ENCODE results near the gene ESPL1. TPM values are rescaled to one million over a fixed set of nuclear protein-coding genes. Genes with fewer than 3 reads are reported as not detected.

Gene ESPL1
- total RNA-seq, 4 donors from 2014 or later: 0.13 to 2.3 (median 0.64) TPM

DNA sequence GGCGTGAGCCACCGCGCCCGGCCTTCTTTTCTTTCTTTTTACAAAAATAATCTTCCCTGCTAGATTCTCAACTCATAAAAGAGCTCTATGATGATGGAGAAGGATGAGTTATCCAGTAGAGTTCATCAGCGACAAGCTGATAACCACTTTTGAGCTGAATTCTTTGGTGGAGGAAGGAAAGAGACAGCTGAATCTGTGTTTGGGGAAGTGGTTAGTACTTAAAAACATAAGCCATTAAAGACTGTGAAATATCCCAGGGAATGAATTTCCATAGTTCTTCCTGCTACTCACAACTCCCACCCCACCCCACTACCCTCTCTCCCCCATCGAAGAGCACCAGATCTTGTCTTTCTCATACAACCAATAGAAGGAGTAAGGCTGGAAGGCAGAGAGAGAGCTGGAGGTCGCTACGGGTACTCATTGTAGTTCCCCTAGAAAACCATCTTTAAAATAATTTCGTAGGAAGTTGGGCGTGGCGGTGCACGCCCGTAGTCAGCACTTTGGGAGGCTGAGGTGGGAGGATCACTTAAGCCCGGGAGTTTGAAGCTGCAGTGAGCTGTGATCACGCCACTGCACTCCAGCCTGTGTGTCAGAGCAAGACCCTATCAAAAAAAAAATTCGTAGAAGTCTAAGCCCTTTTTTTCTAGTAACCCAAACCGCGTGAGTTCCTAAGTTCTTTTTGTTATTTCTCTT lies 647 bp upstream of the ESPL1 start:
- H3K36me3 ChIP-seq: no peaks in the 10 kb centered on the region
- peak overlapping the region in 3 of 4 donors; percentile 7 to 66 (median 36) for H3K27ac ChIP-seq
- peak overlapping the region; percentile 50 to 65 for H3K4me3 ChIP-seq
- 26 to 44% methylated on average over 10 to 17 of the region's 18 CpGs for WGBS, 2 donors (ENCODE audit: low coverage in 1 of 2)
- peak; percentile 14 for ATAC-seq
- no peaks in the 10 kb centered on the region for H3K9me3 ChIP-seq
- TF ChIP-seq, protein P1, sequence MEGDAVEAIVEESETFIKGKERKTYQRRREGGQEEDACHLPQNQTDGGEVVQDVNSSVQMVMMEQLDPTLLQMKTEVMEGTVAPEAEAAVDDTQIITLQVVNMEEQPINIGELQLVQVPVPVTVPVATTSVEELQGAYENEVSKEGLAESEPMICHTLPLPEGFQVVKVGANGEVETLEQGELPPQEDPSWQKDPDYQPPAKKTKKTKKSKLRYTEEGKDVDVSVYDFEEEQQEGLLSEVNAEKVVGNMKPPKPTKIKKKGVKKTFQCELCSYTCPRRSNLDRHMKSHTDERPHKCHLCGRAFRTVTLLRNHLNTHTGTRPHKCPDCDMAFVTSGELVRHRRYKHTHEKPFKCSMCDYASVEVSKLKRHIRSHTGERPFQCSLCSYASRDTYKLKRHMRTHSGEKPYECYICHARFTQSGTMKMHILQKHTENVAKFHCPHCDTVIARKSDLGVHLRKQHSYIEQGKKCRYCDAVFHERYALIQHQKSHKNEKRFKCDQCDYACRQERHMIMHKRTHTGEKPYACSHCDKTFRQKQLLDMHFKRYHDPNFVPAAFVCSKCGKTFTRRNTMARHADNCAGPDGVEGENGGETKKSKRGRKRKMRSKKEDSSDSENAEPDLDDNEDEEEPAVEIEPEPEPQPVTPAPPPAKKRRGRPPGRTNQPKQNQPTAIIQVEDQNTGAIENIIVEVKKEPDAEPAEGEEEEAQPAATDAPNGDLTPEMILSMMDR (IDR thresholded peaks at IDR 0.05): no peak
- TF ChIP-seq EP300 (IDR thresholded peaks at IDR 0.05): no peak
- TF ChIP-seq POLR2A (IDR thresholded peaks at IDR 0.05): no peak
- TF ChIP-seq POLR2AphosphoS5 (IDR thresholded peaks at IDR 0.05): no peak
- H3K27me3 ChIP-seq: no peaks in the 10 kb centered on the region
- peaks cover 0 to 11% (median 0%) of the 10 kb centered on the region in 3 donors for H3K4me1 ChIP-seq

DNA sequence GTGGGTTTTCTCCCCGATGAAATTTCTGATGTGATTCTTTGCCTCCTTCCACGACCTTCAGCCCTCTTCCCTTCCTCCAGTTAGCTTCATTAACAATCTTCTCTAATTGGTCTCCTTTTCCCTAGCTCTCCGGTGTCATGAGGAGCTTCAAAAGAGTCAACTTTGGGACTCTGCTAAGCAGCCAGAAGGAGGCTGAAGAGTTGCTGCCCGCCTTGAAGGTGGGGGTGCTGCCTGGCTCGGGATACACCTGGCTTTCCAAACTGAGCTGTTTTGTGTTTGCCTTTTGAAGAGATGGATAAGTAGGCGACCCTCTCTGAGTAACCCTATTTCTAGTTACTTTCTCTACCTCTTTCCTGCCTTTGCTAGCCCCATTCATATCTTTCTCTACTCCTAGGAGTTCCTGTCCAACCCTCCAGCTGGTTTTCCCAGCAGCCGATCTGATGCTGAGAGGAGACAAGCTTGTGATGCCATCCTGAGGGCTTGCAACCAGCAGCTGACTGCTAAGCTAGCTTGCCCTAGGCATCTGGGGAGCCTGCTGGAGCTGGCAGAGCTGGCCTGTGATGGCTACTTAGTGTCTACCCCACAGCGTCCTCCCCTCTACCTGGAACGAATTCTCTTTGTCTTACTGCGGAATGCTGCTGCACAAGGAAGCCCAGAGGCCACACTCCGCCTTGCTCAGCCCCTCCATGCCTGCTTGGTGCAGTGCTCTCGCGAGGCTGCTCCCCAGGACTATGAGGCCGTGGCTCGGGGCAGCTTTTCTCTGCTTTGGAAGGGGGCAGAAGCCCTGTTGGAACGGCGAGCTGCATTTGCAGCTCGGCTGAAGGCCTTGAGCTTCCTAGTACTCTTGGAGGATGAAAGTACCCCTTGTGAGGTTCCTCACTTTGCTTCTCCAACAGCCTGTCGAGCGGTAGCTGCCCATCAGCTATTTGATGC lies 797 bp downstream of the ESPL1 start:
- no peak for TF ChIP-seq POLR2AphosphoS5 (IDR thresholded peaks at IDR 0.05)
- no peak for TF ChIP-seq EP300 (IDR thresholded peaks at IDR 0.05)
- TF ChIP-seq POLR2A (IDR thresholded peaks at IDR 0.05): no peak
- TF ChIP-seq, protein P1 (IDR thresholded peaks at IDR 0.05): no peak
- Histone ChIP-seq H3K9me3 (no peaks in the 10 kb centered on the region), H3K27ac (peak overlapping the region in 2 of 4 donors; percentile 36 to 66), H3K27me3 (no peaks in the 10 kb centered on the region), H3K36me3 (no peaks in the 10 kb centered on the region), H3K4me3 (peak overlapping the region; percentile 50 to 65), H3K4me1 (peaks cover 0 to 11% (median 0%) of the 10 kb centered on the region in 3 donors)
- no peak for ATAC-seq
- 5 to 27% methylated on average over 6 to 9 of the region's 20 CpGs for WGBS, 2 donors (ENCODE audit: low coverage in 1 of 2)

DNA sequence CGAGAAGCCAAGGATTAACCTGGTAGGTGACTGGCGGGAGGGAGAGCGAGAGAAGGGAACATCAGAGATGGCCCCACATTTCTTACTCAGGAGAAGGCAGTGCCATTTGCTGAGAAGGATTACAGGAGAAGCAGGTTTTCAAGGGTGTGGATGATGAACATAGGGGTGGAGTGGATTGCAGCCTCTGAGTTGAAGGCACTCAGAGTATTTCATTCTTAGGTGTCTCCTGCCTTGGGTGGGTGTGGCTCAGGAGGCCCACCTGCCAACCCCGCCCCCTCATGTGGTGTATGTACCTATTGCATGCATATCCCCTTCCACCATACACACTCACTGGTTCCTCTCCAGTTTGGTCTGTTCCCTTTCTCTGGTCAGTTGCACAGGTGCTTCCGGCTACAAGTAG lies 6.3 kb downstream of the ESPL1 start:
- TF ChIP-seq, protein P1 (IDR thresholded peaks at IDR 0.05): no peak
- no peak for TF ChIP-seq POLR2AphosphoS5 (IDR thresholded peaks at IDR 0.05)
- TF ChIP-seq EP300 (IDR thresholded peaks at IDR 0.05): no peak
- TF ChIP-seq POLR2A (IDR thresholded peaks at IDR 0.05): no peak
- no peak for ATAC-seq

DNA sequence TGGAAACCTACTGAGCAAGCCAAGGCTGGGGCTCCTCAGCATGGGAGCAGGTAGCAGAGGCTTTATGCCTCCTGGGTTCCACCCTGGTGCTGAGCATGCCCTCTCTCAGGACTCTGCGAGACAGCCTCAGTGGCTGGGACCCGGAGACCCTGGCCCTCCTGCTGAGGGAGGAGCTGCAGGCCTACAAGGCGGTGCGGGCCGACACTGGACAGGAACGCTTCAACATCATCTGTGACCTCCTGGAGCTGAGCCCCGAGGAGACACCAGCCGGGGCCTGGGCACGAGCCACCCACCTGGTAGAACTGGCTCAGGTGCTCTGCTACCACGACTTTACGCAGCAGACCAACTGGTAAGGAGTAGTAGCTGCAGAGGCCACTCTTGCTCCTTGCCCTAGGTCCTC lies 8.4 kb downstream of the ESPL1 start:
- no peak for ATAC-seq
- Histone ChIP-seq H3K4me3 (no peak overlapping the region), H3K27me3 (no peaks in the 10 kb centered on the region), H3K4me1 (no peaks in the 10 kb centered on the region), H3K9me3 (no peaks in the 10 kb centered on the region), H3K27ac (no peak overlapping the region), H3K36me3 (no peaks in the 10 kb centered on the region)
- no CpG with 5 or more reads among the region's 11 CpGs for WGBS, 2 donors (ENCODE audit: low coverage in 1 of 2)
- TF ChIP-seq POLR2AphosphoS5 (IDR thresholded peaks at IDR 0.05): no peak
- TF ChIP-seq EP300 (IDR thresholded peaks at IDR 0.05): no peak
- TF ChIP-seq POLR2A (IDR thresholded peaks at IDR 0.05): no peak
- TF ChIP-seq, protein P1 (IDR thresholded peaks at IDR 0.05): no peak

More for the DNA sequence above, 6.3 kb downstream of the ESPL1 start:
- 89 to 90% methylated on average over 2 to 4 of the region's 5 CpGs for WGBS, 2 donors (ENCODE audit: low coverage in 1 of 2)
- no peaks in the 10 kb centered on the region for H3K27me3 ChIP-seq
- no peaks in the 10 kb centered on the region for H3K4me1 ChIP-seq
- H3K9me3 ChIP-seq: no peaks in the 10 kb centered on the region
- no peaks in the 10 kb centered on the region for H3K36me3 ChIP-seq
- no peak overlapping the region for H3K27ac ChIP-seq
- no peak overlapping the region for H3K4me3 ChIP-seq

Measured in gastroesophageal sphincter (tissue), 4 donors.